HG03108 (cell line): Measurements from ENCODE around the gene CYP17A1.
"Not testable (repeated sequence)": the region's sequence is repeated elsewhere in the genome, so short reads cannot be mapped to it uniquely, and the experiment has no call there.

ENCODE experiments used
- ATAC-seq: cut with Tn5 transposase; IDR thresholded peaks from one replicate; pipeline ENCODE4 v1.9.1; 2021; ENCODE audit warnings: moderate library complexity; ENCODE audit not compliant: unreplicated experiment

CYP17A1 gene

DNA sequence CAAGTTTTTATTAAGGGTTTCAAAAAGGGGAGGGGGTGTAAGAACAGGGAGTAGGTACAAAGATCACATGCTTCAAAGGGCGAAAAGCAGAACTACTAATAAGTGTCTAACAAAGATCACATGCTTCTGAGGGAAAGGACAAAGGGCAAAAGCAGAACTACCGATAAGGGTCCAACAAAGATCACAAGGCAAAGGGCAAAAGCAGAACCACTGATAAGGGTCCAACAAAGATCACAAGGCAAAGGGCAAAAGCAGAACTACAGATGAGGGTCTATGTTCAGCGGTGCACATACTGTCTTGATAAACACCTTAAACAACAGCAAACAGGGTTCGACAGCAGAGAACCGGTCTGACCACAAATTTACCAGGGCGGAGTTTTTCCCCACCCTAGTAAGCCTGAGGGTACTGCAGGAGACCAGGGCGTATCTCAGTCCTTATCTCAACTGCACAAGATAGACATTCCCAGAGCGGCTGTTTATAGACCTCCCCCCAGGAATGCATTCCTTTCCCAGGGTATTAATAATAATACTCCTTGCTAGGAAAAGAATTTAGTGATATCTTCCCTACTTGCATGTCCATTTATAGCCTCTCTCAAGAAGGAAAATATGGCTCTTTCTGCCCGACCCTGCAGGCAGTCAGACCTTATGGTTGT lies 1.2 kb upstream of the CYP17A1 start:
- ATAC-seq, result not testable (repeated sequence)

- no peak for ATAC-seq
These were observed 2.2 kb downstream of the CYP17A1 start for GRCh38 chr10:102835007-102835482.

DNA sequence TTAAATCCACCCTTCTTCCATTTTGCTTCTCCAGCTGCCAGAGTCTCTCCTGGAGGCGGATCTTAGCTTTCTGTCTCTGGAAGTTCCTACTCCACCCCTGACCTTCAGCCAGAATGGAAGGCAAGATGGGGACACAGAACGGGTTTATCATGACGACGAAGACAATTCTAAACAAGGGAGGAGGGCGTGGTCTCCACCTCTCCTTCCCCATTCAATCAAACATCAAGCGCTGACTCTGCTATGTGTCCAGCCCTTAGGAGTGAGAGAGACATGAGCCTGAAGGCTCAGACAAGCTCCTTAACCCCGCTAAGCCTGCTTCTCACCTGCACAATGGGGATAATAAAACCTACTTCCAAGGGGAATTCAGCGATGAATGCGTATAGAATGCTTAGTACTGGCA lies 3.1 kb downstream of the CYP17A1 start:
- ATAC-seq, result no peak

- no peak for ATAC-seq
These were observed 4.2 kb downstream of the CYP17A1 start for GRCh38 chr10:102832987-102833386.

DNA sequence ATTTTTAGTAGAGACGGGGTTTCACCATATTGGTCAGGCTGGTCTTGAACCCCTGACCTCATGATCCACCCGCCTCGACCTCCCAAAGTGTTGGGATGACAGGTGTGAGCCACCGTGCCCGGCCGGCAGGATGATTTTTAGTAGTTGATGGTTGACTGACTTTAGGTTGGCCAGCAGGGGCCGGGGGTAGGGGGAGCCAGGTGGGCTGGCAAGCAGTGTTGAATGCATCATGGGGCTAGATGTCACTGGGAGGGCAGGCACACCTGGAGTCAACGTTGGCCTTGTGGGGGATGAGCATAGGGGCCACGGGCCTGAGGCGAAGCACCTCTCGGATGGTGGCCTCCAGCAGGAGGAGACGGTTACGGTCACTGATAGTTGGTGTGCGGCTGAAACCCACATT lies 5.0 kb downstream of the CYP17A1 start:
- no peak for ATAC-seq

DNA sequence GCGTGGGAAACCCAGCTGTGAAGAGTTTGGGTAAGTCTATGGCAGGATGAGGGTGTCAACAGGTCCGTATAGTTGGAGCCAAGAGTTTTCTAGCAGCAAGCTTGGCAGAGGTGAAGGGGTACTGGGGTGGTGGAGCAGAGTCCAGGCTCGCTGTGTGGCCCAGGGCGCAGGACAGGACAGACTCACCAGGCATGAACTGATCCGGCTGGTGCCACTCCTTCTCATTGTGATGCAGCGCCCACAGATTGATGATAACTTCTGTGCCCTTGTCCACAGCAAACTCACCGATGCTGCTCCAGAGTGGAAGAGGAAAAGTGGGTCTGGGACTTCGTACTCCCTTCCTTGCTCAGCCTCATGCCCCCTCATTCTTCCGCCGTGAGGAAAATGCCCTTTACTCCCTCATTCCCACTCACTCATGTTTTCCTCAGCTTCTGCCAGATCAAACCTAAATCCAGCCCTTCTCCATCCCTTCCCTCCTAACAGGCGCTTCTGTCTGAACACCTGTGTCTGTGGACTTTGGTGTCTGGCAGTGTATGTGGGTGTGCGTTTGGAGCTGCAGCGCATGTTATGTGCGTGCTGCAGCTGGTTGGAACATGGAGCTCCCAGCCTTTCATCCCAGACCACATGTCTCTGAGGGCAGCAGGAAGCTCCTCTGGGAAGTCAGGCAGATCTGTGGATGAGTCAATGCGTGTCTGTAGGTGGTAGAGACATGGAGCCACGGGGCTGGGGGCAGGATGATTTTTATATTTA lies 5.7 kb downstream of the CYP17A1 start:
- no peak for ATAC-seq

- no peak for ATAC-seq
These were observed 9.6 kb downstream of the CYP17A1 start for GRCh38 chr10:102827597-102827975.

- ATAC-seq, result no peak
These were observed 10.9 kb downstream of the CYP17A1 start for GRCh38 chr10:102826148-102826796.

DNA sequence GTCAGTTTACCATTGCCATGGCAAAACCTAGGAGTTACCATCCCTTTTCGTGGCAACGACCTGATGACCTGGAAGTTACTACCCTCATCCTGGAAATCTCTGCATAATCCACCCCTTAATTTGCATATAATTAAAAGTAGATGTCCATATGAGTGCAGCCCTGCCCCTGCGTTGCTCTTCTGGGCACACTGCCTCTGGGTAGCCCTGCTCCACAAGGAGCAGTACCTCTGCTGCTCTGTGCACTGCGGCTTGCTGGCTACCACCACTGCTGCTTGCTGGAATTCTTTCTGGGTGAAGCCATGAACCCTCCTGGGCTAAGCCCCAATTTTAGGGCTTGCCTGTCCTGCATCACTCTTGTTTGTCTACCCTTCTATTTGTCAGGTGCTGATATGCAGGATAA lies 12.5 kb downstream of the CYP17A1 start:
- ATAC-seq, result no peak

- no peak for ATAC-seq
These were observed 15.0 kb downstream of the CYP17A1 start for GRCh38 chr10:102822222-102822621.

DNA sequence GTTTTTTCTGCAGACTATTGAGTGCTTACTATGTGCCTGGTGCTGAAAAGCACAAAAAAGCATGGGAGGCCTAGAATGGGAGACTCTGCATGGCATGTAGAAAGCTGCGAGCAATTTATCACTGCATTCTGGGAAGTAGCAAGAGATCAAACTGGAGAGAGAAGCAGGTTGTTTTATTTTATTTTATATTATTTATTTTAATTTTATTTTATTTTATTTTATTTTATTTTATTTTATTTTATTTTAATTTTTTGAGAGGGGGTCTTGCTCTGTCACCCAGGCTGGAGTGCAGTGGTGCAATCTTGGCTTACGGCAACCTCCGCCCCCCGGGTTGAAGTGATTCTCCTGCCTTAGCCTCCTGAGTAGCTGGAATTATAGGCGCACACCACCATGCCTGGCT lies 17.2 kb downstream of the CYP17A1 start:
- not testable (repeated sequence) for ATAC-seq

- ATAC-seq, result no peak
These were observed 18.2 kb downstream of the CYP17A1 start for GRCh38 chr10:102819054-102819453.

DNA sequence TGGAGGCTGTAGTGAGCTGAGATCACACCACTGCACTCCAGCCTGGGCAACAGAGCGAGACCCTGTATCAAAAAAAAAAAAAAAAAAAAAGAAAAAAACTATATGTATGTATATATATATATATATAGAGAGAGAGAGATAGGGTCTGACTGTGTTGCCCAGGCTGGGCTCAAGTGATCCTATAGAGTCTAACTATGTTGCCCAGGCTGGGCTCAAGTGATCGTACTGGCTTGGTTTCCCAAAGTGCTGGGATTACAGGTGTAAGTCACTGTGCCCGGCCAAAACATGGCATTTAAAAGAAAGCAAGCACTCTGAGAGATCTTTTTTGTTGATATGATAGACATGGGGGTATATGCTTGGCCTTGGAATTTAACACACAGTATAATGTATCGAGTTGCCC lies 20.0 kb downstream of the CYP17A1 start:
- no peak for ATAC-seq

DNA sequence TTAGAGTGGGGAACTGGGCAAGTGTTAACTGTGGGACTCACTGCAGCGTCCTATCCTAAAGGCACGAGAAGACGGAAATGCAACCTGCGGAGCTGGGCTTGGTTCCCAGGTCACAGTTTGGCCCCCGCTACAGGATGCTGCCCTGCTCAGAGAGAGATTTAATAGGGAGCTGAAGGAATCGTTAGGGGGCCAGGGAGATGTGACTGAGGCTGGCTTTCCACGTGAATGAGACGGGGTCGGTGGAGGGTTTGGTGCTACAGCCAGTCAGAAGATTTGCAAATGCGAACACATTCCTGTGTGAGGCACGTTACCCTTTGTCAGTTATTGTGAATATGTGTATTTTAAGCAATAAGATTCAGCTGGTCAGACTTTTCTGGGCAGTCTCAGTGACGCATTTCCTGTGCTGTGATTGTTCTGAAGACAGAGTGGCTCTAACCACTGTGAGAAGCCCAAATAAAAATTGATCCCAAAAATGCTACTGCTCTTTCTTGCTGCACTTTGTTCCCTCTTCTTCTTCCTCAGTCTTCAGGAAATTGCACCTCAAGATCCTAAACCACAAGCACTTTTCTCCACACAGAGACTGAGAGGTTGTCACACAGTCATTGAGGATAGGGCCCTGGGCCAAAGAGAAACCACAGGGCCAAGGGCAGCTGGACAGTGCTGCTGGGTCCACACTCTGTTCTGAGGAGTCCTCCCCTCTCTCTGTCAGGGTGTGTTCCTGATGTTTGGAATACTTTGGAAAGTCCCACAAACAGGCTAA lies 21.2 kb downstream of the CYP17A1 start:
- no peak for ATAC-seq

- ATAC-seq, result no peak
These were observed 22.1 kb downstream of the CYP17A1 start for GRCh38 chr10:102814873-102815661.

DNA sequence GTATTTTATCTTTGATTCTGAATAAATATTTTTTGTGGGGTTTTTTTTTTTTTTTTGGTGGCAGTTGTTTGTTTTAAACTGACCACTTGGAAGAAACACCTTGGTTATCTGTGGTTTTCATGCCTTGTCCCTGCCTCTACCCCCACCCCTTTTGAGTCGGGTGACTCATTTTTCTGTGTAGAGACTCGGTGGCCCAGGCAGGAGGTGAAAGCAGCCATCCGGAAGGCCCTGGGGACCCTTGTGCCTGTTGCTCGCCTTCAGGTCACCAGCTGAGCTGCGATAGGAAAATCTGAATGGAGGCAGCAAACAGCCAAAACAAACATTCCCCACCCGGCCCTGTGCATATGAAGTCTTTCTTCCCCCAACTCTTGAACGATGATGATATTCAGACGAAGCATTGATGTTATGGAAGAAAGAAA lies 22.8 kb downstream of the CYP17A1 start:
- no peak for ATAC-seq

DNA sequence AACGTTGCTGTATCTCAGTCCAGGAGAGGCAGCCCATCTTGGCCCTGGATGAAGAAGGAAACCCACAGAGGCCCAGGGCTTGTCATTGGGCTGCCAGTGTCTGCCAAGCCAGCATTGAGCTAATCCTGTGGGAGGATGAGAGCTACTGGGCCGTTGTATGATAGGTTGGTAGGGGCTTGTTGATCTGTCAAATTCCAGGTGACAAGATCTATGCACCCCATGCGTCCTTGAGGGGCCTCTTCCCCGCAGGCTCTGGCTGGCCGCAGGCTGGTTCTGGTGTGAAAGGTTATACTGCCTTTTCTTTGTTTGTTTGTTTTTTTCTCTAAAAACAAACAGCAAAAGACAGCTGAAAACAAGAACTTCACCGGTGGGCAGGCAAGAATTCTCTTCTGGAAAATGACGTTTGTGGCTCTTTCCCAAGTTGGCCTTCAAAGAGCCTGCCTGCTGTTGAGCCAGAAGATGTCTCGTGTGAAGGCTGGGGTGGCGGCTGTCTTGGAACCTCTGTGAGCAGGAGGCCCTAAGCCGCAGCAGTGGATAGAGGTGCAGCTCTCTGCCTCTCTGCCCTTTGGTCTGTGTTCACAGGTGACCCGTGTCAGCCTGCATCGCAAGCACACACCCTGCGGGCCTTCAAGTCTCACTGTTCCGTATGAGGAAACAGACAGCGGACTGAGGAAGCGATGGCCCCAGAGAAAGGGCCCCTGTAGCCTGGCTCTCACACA lies 23.3 kb downstream of the CYP17A1 start:
- no peak for ATAC-seq

- ATAC-seq, result no peak
These were observed 24.1 kb downstream of the CYP17A1 start for GRCh38 chr10:102813017-102813541.

- no peak for ATAC-seq
These were observed 24.9 kb downstream of the CYP17A1 start for GRCh38 chr10:102812231-102812876.
